Stimulated activated effector memory CD8-positive, alpha-beta T cell treated with anti-CD3 and anti-CD28 coated beads, Interleukin-12 subunit alpha, Interleukin-12 subunit beta, amount 100 ng/mL, for 72 hours (primary cell): Measurements from ENCODE around the gene ZNRF1.

Experiments used
- ATAC-seq: fragments of 150-1000 bp; cut with Tn5 transposase; 2 replicates; pipeline ENCODE4 v1.10.0; 2021
- DNase-seq, 2 donors: peaks; one replicate each; pipeline ENCODE4 v3.0.0; 2021 to 2022; ENCODE audit warnings: low spot score in 2 of 2
- H3K27ac Mint-ChIP-seq: one replicate; pipeline ENCODE4 v1.8.0; 2022; ENCODE audit warnings: mild to moderate bottlenecking, mixed read lengths
- H3K36me3 Mint-ChIP-seq: one replicate; pipeline ENCODE4 v1.8.0; 2022; ENCODE audit warnings: mild to moderate bottlenecking, mixed read lengths
- H3K4me1 Mint-ChIP-seq: one replicate; pipeline ENCODE4 v1.8.0; 2022; ENCODE audit warnings: mixed read lengths
- H3K4me3 Mint-ChIP-seq: one replicate; pipeline ENCODE4 v1.8.0; 2022; ENCODE audit warnings: mild to moderate bottlenecking, mixed read lengths
- H3K9me3 Mint-ChIP-seq: one replicate; pipeline ENCODE4 v1.8.0; 2022; ENCODE audit warnings: mixed read lengths

Gene ZNRF1

DNA sequence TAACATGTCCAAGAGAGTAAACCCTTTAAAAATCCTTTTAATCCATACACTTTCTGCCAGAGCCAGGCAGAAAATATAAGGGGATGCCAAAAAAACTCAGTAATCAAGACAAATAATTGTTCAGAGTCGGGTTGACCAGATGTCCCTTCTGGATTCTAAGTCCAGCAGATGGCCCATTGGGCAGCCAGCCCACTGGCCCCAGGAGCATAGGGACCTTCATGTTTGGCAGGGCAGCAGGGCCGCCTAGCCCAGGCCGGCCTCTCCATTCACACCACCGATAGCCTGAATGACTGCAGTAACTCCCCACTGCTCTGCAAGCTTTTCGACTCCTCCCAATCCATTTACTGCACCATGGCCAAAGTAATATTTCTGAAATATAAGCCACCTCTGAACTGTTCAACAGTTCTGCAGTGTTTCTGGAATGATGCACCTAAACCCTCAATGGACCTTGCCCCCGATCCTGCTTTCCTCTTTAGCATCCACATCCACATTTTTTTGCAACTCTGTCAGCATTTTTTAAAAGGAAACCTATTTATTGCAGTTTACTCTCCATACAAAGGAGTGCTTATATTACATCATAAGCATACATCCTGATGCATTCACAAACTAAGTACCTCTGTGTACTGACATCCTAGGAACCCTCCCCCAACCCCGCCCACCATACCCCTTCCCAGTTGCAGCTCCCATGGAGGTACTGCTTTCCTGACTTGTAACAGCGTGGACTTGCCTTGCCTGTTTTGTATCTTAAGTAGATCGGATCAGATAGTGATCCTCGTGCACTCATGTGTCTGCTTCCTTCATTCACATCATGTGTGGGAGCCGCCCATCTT lies 71.4 kb downstream of the ZNRF1 start:
- no peak overlapping the region for H3K4me3 Mint-ChIP-seq
- peaks cover 3% of the 10 kb centered on the region for H3K36me3 Mint-ChIP-seq
- H3K4me1 Mint-ChIP-seq, result peaks cover 37% of the 10 kb centered on the region
- DNase-seq (no peak), ATAC-seq (no peak)
- no peaks in the 10 kb centered on the region for H3K9me3 Mint-ChIP-seq
- H3K27ac Mint-ChIP-seq, result no peak overlapping the region

DNA sequence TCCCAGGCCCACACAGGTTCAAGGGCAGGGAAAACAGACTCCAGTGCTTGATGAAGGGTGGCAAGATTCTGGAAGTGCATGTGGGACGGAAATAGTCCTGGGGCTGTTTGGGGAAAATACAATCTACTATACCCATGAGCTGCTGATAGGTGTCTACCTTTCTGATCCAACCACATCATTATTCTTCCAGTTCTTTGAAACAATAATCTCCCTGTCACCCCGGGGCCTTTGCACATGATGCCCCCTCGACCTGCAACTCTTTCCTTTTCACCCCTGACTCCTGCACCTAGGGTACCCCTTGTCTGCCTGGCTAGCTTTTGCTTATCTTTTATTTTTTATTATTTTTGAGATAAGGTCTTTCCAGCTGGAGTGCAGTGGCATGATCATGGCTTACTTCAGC lies 72.8 kb downstream of the ZNRF1 start:
- H3K4me3 Mint-ChIP-seq, result no peak overlapping the region
- no peak for ATAC-seq
- DNase-seq, result no peak
- H3K27ac Mint-ChIP-seq, result no peak overlapping the region
- H3K4me1 Mint-ChIP-seq, result peaks cover 44% of the 10 kb centered on the region
- H3K36me3 Mint-ChIP-seq, result peaks cover 8% of the 10 kb centered on the region
- no peaks in the 10 kb centered on the region for H3K9me3 Mint-ChIP-seq

DNA sequence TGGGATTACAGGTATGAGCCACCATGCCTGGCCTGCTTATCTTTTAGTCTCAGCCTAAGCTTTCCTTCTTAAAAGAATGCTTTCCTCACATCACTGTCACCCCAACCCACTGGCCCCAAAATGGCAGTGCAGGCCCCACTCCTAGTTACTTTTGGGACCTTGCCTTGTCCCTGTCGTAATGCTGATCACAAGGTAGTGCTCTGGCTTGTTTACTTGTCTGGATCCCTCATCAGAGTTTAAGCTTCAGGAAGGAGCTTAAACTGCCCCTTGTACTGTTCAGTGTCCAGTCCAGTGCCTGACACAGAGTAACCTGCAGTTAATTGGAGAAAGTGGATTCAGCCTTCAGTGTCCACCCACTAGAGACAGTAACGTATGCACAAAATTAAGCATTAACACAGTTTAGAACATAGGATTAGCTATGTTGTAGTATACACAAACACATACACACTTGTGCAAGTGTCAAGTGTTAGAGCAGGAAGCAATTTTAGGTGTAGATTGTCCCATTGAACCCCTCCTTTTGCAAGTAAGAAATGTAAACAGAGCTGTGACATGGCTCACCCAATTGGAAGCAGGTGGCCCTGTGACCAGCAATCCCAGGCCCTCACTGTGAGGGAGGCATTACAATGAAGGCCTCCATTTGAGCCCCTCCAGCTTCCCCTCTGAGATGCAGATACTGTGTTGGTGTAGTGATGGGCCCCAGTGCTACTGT lies 73.6 kb downstream of the ZNRF1 start:
- Mint-ChIP-seq H3K4me1 (peaks cover 48% of the 10 kb centered on the region), H3K4me3 (no peak overlapping the region)

DNA sequence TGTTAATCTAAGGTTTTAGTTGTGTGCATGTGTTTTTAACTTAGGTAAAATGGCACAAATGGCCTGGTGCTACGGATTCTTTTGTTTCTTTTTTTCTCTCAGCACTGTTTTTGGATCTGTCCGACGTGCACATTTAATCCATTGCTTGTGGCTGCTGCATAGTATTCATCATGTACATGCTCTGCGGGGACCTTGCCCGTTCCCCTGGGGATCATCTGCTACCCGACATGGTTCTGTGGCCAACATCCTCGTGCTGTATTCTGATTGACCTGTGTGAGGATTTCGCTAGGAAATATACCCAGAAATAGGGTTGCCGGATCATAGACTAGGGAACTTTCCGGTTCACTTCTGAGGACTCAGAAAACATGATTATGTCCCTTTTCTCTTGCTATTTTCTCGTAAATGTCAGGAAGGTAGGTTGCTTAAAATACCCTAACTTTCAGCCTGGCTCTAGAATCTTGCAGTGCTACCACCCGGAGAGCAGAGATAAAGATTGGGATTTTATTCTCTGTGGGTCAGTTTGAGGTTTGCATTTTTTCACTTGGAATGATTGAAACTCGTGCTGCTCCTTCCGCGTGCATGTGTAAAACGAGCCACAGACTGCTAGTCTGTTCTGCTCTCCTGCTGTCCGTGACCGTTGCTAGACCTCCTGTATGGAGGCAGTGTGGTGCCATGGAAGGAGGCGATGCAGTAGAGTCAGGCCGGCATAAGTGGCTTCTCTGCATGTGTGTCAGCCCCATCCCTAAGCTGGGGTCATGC lies 74.9 kb downstream of the ZNRF1 start:
- H3K4me1 Mint-ChIP-seq, result peaks cover 55% of the 10 kb centered on the region
- no peak for DNase-seq
- ATAC-seq, result no peak
- H3K9me3 Mint-ChIP-seq, result no peaks in the 10 kb centered on the region
- H3K4me3 Mint-ChIP-seq, result peak overlapping the region; percentile 6
- H3K36me3 Mint-ChIP-seq, result peaks cover 8% of the 10 kb centered on the region
- H3K27ac Mint-ChIP-seq, result peak overlapping the region; percentile 48

More for the DNA sequence above, 73.6 kb downstream of the ZNRF1 start:
- Mint-ChIP-seq H3K36me3 (peaks cover 8% of the 10 kb centered on the region), H3K27ac (no peak overlapping the region), H3K9me3 (no peaks in the 10 kb centered on the region)
- DNase-seq (no peak), ATAC-seq (no peak)

DNA sequence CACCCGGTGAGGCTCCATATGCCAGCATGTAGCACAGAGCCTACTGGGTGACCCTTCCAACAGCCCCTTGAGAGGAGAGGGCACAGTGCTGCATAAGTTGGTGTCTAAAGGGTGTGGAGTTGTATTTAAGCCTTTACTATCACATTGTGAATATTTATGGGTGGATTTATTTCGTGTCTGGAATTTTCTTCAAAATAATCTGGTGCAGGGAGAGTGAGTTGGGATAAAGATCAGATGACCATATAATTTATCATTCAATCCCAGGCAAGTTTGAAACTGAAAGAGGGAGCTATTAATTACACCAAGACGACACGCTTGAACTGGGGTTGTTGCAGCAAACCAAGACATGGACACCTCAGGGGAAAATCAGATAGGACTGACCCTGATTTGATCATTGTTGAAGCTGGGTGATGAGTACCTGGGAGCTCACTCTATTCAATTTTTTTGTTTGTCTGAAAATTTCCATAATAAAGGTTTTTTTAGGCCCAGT lies 75.5 kb downstream of the ZNRF1 start:
- Mint-ChIP-seq H3K36me3 (peaks cover 8% of the 10 kb centered on the region), H3K9me3 (no peaks in the 10 kb centered on the region), H3K27ac (peak overlapping the region; percentile 48), H3K4me3 (peak overlapping the region; percentile 6), H3K4me1 (peaks cover 55% of the 10 kb centered on the region)
- DNase-seq (no peak), ATAC-seq (no peak)

DNA sequence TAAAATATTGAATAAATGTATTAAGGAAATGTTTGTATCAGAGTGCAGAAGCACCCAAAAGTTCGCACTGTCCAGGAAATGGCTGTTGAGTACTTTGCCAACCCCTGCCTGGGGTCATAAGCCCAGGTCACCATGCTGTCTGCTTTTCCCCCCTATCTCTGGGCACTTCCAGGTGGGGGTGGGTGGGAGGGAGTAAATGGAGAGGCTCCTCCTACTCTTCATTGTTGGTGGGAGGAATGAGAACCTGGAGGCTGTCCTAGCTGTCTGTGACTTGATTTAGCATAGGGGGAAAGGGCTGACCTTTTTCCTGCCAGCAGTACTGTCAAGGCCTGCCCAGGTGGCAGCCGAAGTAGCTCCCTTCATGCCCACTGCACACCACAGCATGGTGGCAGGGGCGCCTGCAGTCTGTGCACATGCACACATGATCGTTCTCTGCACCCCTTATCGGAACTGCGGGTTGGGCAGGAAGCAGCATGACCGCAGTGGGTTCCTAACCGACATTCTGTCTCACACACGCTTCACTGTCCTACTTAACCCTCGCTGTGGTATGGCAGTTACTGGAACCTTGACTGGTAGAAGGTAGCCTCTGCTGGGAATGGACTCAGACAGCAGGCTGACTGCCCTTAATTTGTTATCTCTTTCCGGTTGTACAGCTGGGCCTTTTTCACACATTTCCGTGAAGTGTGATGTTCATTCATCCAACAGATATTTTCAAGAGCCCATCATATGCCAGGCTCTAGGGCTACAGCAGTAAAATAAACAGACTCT lies 76.3 kb downstream of the ZNRF1 start:
- Mint-ChIP-seq H3K4me3 (peak overlapping the region; percentile 69), H3K4me1 (peaks cover 54% of the 10 kb centered on the region), H3K36me3 (peaks cover 8% of the 10 kb centered on the region), H3K27ac (peak overlapping the region; percentile 95), H3K9me3 (no peaks in the 10 kb centered on the region)
- ATAC-seq (peak; percentile 99), DNase-seq (peak; percentile 62 to 90)

DNA sequence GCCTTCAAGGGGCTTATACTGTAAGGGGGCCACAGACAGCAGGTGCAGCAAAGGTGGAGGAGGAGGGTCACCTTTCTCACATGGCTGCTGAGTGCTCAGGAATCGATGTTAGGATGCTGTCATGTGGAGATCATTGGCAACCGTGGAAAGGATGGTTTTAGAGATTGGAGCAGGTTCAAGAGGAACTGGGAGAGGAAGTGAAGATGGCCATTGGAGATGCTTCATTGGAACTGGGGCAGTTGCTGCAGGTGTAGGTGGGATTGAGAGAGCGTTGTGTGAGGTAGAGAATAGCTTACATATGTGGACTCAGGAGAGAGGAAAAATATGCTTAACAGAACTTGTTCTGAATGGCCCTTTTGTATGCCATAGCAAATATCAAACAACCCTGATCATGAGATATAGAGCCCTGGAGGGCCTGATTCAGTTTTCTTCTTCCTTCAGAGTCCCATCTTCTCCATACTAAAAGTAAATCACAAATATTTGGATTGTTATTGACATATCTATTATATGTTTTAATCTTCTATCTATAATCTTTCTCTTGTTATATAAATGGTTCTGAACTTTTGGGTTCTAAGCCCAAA lies 77.0 kb downstream of the ZNRF1 start:
- H3K9me3 Mint-ChIP-seq, result no peaks in the 10 kb centered on the region

DNA sequence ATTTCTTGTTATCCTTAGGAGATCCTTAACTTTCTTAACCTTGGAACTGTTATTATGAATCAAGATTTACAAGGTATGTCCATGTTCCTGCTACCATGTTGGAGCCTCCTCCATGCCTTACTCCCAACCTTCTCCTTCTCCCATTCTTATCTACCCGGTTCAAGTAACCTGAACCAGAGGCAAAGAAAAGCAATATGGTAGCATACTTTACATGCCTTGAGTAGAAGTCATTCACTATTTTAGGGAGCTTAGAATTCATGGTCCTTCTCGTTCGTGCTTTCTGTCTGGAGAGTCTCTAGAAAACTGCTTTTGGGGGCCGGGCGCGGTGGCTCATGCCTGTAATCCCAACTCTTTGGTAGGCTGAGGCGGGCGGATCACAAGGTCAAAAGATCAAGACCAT lies 80.1 kb downstream of the ZNRF1 start:
- no peak overlapping the region for H3K4me3 Mint-ChIP-seq
- no peak for ATAC-seq
- no peak for DNase-seq
- peaks cover 10% of the 10 kb centered on the region for H3K36me3 Mint-ChIP-seq
- H3K27ac Mint-ChIP-seq, result no peak overlapping the region
- H3K4me1 Mint-ChIP-seq, result peaks cover 40% of the 10 kb centered on the region
- H3K9me3 Mint-ChIP-seq, result no peaks in the 10 kb centered on the region

More for the DNA sequence above, 77.0 kb downstream of the ZNRF1 start:
- H3K4me3 Mint-ChIP-seq, result peak overlapping the region; percentile 69
- peak overlapping the region; percentile 95 for H3K27ac Mint-ChIP-seq
- H3K36me3 Mint-ChIP-seq, result peaks cover 8% of the 10 kb centered on the region
- ATAC-seq (no peak), DNase-seq (no peak)
- H3K4me1 Mint-ChIP-seq, result peaks cover 48% of the 10 kb centered on the region

DNA sequence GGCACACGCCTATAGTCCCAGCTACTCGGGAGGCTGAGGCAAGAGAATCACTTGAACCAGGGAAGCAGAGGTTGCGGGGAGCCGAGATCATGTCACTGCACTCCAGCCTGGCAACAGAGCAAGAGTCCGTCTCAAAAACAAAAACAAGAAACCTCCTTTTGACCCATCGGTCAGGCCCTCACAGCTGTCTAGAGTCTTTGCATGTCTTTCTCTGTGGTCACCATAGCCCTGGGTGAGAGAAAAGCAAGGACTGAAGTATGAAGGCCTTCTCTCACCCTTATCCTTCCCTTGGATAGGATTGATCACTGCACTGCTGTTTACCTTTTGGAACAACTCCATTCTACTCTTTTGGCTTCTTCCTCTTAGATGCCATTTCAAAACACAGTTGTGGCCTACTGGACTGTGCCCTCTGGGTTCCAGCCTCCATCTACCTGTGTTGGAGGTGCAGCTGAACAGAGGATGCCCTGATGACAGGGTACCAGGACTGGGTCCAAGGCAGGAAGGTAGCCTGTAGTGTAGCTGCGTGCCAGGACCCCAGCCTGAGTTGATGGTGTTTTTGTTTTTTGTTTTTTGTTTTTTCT lies 80.6 kb downstream of the ZNRF1 start:
- H3K9me3 Mint-ChIP-seq, result no peaks in the 10 kb centered on the region
- peaks cover 35% of the 10 kb centered on the region for H3K4me1 Mint-ChIP-seq
- no peak for ATAC-seq
- no peak for DNase-seq
- peaks cover 13% of the 10 kb centered on the region for H3K36me3 Mint-ChIP-seq
- no peak overlapping the region for H3K4me3 Mint-ChIP-seq
- H3K27ac Mint-ChIP-seq, result no peak overlapping the region

DNA sequence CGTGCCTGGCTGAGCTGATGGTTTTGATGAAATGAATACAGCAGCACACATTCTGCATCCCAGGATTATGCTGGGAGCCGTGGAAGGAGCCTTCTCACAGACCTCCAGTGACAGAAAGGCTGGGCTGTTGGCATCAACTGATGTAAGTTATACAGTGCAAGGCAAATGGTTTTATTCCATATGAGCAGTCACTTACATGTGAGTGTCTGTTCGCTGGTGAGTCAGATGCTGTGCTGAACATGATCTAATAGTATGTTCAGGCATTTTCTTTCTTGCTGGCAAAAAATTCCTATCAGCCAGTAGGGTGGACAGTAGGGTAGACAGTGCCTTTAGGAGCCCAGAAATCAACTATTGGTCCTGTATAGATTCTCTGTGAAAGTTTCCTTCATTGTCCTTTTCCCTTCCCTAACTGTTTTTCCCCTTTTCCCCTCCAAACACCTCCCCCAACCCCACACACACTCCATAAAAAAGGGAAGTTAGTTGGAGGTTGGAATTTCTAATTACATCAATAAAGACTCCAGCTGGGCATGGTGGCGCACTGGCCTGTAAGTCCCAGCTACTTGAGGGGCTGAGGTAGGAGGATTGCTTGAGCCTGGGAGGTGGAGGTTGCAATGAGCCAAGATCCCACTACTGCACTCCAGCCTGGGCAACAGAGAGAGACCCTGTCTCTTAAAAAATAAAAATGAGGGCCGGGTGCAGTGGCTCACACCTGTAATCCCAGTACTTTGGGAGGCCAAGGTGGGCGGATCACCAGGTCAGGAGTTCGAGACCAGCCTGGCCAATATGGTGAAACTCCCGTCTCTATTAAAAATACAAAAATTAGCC lies 81.6 kb downstream of the ZNRF1 start:
- no peak overlapping the region for H3K4me3 Mint-ChIP-seq
- H3K27ac Mint-ChIP-seq, result no peak overlapping the region
- H3K9me3 Mint-ChIP-seq, result no peaks in the 10 kb centered on the region
- peaks cover 9% of the 10 kb centered on the region for H3K36me3 Mint-ChIP-seq
- DNase-seq (no peak), ATAC-seq (no peak)
- peaks cover 31% of the 10 kb centered on the region for H3K4me1 Mint-ChIP-seq

DNA sequence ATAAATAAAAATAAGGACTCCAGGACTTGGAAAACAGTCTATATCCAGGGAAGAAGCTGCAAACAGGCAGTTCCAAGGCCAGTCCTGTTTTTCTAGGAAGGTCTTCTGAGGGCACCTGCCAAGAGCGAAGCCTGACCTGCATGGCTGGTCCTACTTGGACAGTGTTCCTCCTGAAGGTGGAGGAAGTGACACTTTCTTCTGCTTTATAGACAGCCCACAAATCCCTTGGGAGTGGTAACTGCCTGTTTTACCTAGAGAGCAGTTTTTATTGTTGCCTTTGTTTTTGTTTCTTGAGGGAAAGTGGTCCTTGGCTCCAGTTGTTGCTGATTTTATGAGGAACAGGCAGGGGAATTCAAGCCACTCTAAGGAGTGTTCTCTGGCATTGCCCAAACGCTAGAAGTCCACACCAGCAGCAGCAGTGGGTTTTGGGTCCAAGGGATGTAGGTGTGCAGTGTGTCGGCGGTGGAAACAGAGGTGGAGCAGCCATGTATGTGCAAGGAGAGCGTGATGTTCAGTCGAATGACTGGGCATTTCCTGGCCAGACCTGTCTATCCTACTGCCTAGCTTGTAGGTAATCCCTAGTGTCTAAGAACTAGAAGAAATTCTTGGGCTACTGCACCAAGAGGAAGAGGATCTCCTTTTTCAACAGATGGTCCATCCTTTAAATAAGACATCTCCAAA lies 82.5 kb downstream of the ZNRF1 start:
- ATAC-seq (no peak), DNase-seq (no peak)
- no peaks in the 10 kb centered on the region for H3K9me3 Mint-ChIP-seq
- no peak overlapping the region for H3K4me3 Mint-ChIP-seq
- peaks cover 5% of the 10 kb centered on the region for H3K36me3 Mint-ChIP-seq
- H3K27ac Mint-ChIP-seq, result no peak overlapping the region
- H3K4me1 Mint-ChIP-seq, result peaks cover 27% of the 10 kb centered on the region

DNA sequence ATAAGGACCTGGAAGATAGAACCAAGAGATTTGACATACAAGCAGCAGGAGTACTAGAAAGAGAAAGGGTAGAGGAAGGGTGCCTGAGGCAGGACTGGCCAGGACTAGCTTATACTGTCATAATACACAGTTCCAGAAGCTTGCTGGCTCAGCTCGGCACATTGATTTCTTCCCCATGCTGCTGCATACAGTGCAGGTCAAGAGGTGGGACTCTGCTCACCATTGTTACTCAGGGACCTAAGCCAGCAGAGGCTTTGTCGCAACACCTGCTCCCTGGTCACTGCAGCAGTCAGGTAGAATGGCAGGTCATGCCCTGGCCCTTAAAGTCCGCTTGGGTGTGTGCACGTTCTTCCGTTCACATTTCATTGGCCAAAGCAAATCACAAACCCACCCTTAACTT lies 85.0 kb downstream of the ZNRF1 start:
- DNase-seq (no peak), ATAC-seq (no peak)
- Mint-ChIP-seq H3K36me3 (peaks cover 5% of the 10 kb centered on the region), H3K4me1 (peaks cover 13% of the 10 kb centered on the region), H3K4me3 (no peak overlapping the region), H3K9me3 (no peaks in the 10 kb centered on the region), H3K27ac (peak overlapping the region; percentile 51)

DNA sequence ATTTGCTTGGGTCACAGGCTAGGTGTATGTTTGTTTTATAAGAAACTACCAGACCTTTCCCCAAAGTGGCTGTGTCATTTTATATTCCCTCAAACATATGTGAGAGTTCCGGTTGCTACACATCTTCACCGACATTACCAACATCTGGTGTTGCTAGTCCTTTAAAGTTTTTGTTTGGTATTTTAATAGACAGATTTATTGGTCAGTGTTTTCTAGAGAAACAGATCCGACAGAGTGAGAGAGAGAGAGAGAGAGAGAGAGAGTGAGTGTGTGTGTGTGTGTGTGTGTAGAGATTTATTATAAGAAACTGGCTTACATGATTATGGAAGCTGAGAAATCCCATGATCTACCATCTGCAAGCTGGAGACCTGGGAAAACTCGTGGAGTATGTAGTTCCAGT lies 86.7 kb downstream of the ZNRF1 start:
- ATAC-seq (no peak), DNase-seq (no peak)

More for the DNA sequence above, 86.7 kb downstream of the ZNRF1 start:
- Mint-ChIP-seq H3K4me1 (peaks cover 19% of the 10 kb centered on the region), H3K9me3 (no peaks in the 10 kb centered on the region), H3K27ac (no peak overlapping the region), H3K36me3 (peaks cover 5% of the 10 kb centered on the region), H3K4me3 (no peak overlapping the region)
